HL-60 (cell line): ENCODE measurements around the gene CAMK2G.
A peak's percentile ranks its signal among the peaks of the same experiment; 100 is the strongest.

Experiments used
- DNase-seq, 2 experiments: peaks; one replicate each; pipeline ENCODE4 v3.0.0-alpha.2; 2010 to 2020; ENCODE audit warnings: low read depth in 1 of 2, low spot score in 1 of 2
- H3K27ac ChIP-seq: fragments of 250-450 bp; sonication (Bioruptor Pico); replicated peaks from 2 replicates; pipeline ENCODE4 v1.5.1; 2020; ENCODE audit warnings: mild to moderate bottlenecking, moderate library complexity
- H3K27me3 ChIP-seq: fragments of 250-450 bp; sonication (Bioruptor Pico); 2 replicates; pipeline ENCODE4 v1.5.1; 2021; ENCODE audit warnings: mild to moderate bottlenecking, moderate library complexity; ENCODE audit not compliant: insufficient read depth, poor library complexity, severe bottlenecking
- H3K4me3 ChIP-seq: replicated peaks from 2 replicates; pipeline ENCODE4 v1.5.1; 2011; ENCODE audit warnings: mild to moderate bottlenecking, control low read depth, low read length; ENCODE audit not compliant: insufficient read depth
- CTCF ChIP-seq: IDR thresholded peaks from one replicate; pipeline ENCODE4 v1.5.1; 2011; ENCODE audit warnings: low read length, control low read depth, inconsistent platforms; ENCODE audit not compliant: insufficient read depth
- GABPA ChIP-seq: IDR thresholded peaks from 2 replicates; pipeline ENCODE4 v1.6.1; 2012; ENCODE audit warnings: low read depth
- POLR2AphosphoS5 ChIP-seq: IDR thresholded peaks from 2 replicates; pipeline ENCODE4 v1.6.1; 2012; ENCODE audit warnings: low read depth
- REST ChIP-seq: IDR thresholded peaks from 2 replicates; pipeline ENCODE4 v1.6.1; 2012; ENCODE audit warnings: low read depth; ENCODE audit not compliant: insufficient replicate concordance
- SPI1 ChIP-seq: IDR thresholded peaks from 2 replicates; pipeline ENCODE4 v1.6.1; 2012; ENCODE audit warnings: low read depth, mild to moderate bottlenecking, borderline replicate concordance

The CAMK2G gene

GRCh38 chr10:73813333-73813732, 61.0 kb downstream of the CAMK2G start:
- Histone ChIP-seq H3K27me3 (no peaks in the 10 kb centered on the region), H3K27ac (no peak overlapping the region), H3K4me3 (no peak overlapping the region)
- no peak for DNase-seq
- TF ChIP-seq GABPA (no peak), REST (no peak), POLR2AphosphoS5 (no peak; the same call in 1 of the 2 replicates), CTCF (no peak), SPI1 (no peak)

GRCh38 chr10:73812657-73813056, 61.7 kb downstream of the CAMK2G start:
- Histone ChIP-seq H3K27ac (no peak overlapping the region; the same call in 1 of the 2 replicates), H3K27me3 (no peaks in the 10 kb centered on the region), H3K4me3 (no peak overlapping the region)
- DNase-seq = no peak
- TF ChIP-seq CTCF = no peak

GRCh38 chr10:73810735-73811465, 63.5 kb downstream of the CAMK2G start:
- peak overlapping the region; percentile 79 for H3K4me3 ChIP-seq
- peak; percentile 38 to 50 for DNase-seq
- TF ChIP-seq SPI1 (0 out of 2 replicates have a peak, but pooled peaks have one; percentile 1), POLR2AphosphoS5 (no peak), CTCF (no peak), GABPA (no peak), REST (no peak)
- H3K27me3 ChIP-seq = no peaks in the 10 kb centered on the region
- H3K27ac ChIP-seq = peak overlapping the region; percentile 76

- DNase-seq = no peak
- H3K27ac ChIP-seq = peak overlapping the region; percentile 76
- peak overlapping the region; percentile 79 for H3K4me3 ChIP-seq
- no peaks in the 10 kb centered on the region for H3K27me3 ChIP-seq
- TF ChIP-seq GABPA (no peak), SPI1 (no peak), CTCF (no peak), POLR2AphosphoS5 (no peak), REST (no peak)
Observed at GRCh38 chr10:73810358-73810734, 64.0 kb downstream of the CAMK2G start.
